Measurements from ENCODE around the gene NTRK3. TPM values are rescaled to one million over a fixed set of nuclear protein-coding genes. Genes with fewer than 3 reads are reported as not detected.

Gene NTRK3
- total RNA-seq, 4 donors from 2014 or later = 0.94 to 3.2 (median 1.8) TPM

GRCh38 chr15:87940768-87941167 lies 315.8 kb downstream of the NTRK3 start:
- H3K4me1 ChIP-seq = no peaks in the 10 kb centered on the region
- no peak overlapping the region for H3K4me3 ChIP-seq (replicated peaks in 1 of 3)
- H3K36me3 ChIP-seq = no peaks in the 10 kb centered on the region
- H3K9me3 ChIP-seq = no peaks in the 10 kb centered on the region
- WGBS, 2 donors = 75 to 78% methylated on average over 2 of the region's 2 CpGs
- TF ChIP-seq CTCF (IDR thresholded peaks at IDR 0.05) (no peak), POLR2A (IDR thresholded peaks at IDR 0.05) (no peak)
- intact Hi-C loops (cut with DNase I) = no loop called here
- no peak for DNase-seq
- H3K27ac ChIP-seq = no peak overlapping the region
- H3K27me3 ChIP-seq = no peaks in the 10 kb centered on the region

GRCh38 chr15:87939848-87940457 lies 316.6 kb downstream of the NTRK3 start:
- Histone ChIP-seq H3K4me3 (replicated peaks in 1 of 3) (no peak overlapping the region), H3K27me3 (no peaks in the 10 kb centered on the region), H3K4me1 (no peaks in the 10 kb centered on the region), H3K9me3 (no peaks in the 10 kb centered on the region), H3K36me3 (no peaks in the 10 kb centered on the region), H3K27ac (no peak overlapping the region)
- WGBS, 2 donors = 15 to 33% methylated on average over 2 of the region's 2 CpGs
- intact Hi-C loops (cut with DNase I) = no loop called here
- no peak for DNase-seq
- TF ChIP-seq POLR2A (IDR thresholded peaks at IDR 0.05) = no peak
- TF ChIP-seq CTCF (IDR thresholded peaks at IDR 0.05) = no peak

GRCh38 chr15:87938031-87938430 lies 318.5 kb downstream of the NTRK3 start:
- TF ChIP-seq CTCF (IDR thresholded peaks at IDR 0.05) = no peak
- no peak for TF ChIP-seq POLR2A (IDR thresholded peaks at IDR 0.05)
- no peaks in the 10 kb centered on the region for H3K9me3 ChIP-seq
- no peaks in the 10 kb centered on the region for H3K4me1 ChIP-seq
- H3K4me3 ChIP-seq (replicated peaks in 1 of 3) = no peak overlapping the region
- DNase-seq = no peak
- H3K27ac ChIP-seq = no peak overlapping the region
- H3K36me3 ChIP-seq = no peaks in the 10 kb centered on the region
- 37 to 81% methylated on average over 1 of the region's 1 CpG for WGBS, 2 donors
- H3K27me3 ChIP-seq = no peaks in the 10 kb centered on the region
- intact Hi-C loops (cut with DNase I) = no loop called here

GRCh38 chr15:87935583-87935982 lies 321.0 kb downstream of the NTRK3 start:
- H3K36me3 ChIP-seq = no peaks in the 10 kb centered on the region
- H3K27me3 ChIP-seq = no peaks in the 10 kb centered on the region
- H3K4me3 ChIP-seq (replicated peaks in 1 of 3) = no peak overlapping the region
- H3K27ac ChIP-seq = no peak overlapping the region
- H3K9me3 ChIP-seq = no peaks in the 10 kb centered on the region
- 50 to 77% methylated on average over 2 of the region's 2 CpGs for WGBS, 2 donors
- TF ChIP-seq POLR2A (IDR thresholded peaks at IDR 0.05) (no peak), CTCF (IDR thresholded peaks at IDR 0.05) (no peak)
- intact Hi-C loops (cut with DNase I) = no loop called here
- no peak for DNase-seq
- no peaks in the 10 kb centered on the region for H3K4me1 ChIP-seq

GRCh38 chr15:87931584-87931983 lies 325.0 kb downstream of the NTRK3 start:
- no peak for TF ChIP-seq POLR2A (IDR thresholded peaks at IDR 0.05)
- TF ChIP-seq CTCF (IDR thresholded peaks at IDR 0.05) = no peak
- Histone ChIP-seq H3K36me3 (no peaks in the 10 kb centered on the region), H3K4me1 (no peaks in the 10 kb centered on the region), H3K27me3 (no peaks in the 10 kb centered on the region), H3K9me3 (no peaks in the 10 kb centered on the region), H3K27ac (no peak overlapping the region), H3K4me3 (replicated peaks in 1 of 3) (no peak overlapping the region)
- intact Hi-C loops (cut with DNase I) = no loop called here
- DNase-seq = no peak
- WGBS, 2 donors = 88 to 94% methylated on average over 2 of the region's 2 CpGs

Data from thyroid gland (tissue), 4 donors.